GM19035 (cell line): Measurements from ENCODE around the gene ATXN1.
"Not testable (repeated sequence)": the region's sequence is repeated elsewhere in the genome, so short reads cannot be mapped to it uniquely, and the experiment has no call there.

Experiments
- ATAC-seq: cut with Tn5 transposase; IDR thresholded peaks from one replicate; pipeline ENCODE4 v1.9.1; 2021; ENCODE audit not compliant: unreplicated experiment

Gene ATXN1

DNA sequence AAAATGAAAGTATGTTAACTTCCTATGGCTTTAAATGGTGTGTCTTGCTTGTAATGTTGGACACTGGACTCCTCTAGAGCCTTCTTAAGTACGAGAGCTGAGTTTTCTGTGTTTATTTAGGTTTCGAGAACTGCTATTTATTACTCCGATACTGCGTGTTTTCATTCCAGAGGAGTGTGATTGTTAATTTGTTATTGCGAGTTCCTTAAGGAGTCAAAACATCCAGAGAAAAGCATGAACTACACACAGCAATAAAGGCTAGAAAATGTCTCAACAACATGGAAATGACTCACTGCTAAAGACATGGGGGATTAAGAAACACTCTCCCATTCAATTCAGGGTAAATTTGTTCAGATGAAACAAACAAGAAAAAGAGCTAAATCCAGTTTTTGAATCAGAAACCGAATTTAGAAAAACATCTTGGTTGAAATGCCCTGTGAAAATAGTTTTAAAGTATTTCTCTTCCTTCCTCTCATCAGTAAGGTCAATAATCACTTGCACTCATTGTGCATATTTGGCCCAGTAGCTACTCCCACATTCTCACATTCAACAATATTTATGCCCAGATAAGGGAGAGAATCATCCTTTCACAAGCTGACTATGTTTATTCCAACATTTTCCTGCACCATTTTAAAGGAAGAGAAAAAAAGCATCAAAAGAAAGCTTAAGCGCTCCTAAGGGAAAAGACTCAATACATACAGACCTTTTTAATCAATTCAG, 36.0 kb downstream of the ATXN1 start:
- ATAC-seq: no peak

DNA sequence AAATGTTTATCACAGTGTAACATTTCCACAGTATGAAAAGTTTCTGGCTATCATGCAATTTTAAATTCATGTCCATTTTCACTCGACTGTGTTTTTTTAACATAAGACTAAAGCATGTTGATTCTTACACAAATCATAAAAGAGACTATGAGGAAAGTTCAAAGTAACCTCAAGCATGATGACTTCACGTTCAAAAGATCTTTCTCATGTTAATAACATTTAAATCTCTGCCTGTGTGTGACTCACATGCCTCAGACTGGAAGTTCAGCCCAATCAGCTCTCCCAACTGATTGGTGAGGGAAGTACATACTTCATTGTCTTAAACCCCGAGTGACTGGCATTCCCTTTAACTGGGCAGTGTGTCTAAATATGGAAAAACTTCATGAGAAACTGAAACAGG, 37.4 kb downstream of the ATXN1 start:
- no peak for ATAC-seq

DNA sequence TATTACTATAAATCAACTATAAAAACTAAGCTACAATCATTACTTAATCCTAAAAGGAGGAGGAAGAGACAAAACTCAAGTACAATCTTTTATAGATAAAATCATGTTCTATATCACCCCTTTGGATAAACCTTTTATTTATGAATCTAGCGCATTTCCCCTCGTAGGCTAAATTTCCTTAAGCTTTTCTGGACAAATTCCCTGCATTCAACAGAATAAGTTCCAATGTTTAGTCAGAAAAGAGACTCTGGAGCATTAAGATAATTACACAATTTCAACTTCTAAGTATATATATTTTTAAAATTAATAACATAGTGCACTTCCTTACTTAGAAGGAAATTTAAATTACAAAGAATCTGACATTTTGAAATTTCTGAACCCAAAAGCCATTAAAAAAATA, 37.9 kb downstream of the ATXN1 start:
- ATAC-seq: no peak

DNA sequence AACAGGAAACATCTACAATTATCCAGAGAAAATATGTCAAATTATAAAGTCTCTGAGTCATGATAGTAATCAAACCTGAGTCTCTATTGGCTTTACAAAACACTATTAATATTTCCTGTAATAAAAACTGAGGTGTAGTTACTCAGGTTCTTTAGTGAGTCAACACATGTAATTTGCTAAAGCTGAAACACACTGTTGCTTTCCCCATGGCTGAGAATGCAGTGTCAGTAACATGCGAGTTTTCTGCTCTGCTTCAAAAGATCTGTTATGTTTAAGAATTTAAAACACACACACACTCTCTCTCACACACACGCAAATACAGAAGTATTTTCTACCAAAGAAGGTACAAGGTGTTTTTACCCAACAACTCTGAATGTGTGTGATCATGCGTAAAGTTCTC, 38.6 kb downstream of the ATXN1 start:
- no peak for ATAC-seq

DNA sequence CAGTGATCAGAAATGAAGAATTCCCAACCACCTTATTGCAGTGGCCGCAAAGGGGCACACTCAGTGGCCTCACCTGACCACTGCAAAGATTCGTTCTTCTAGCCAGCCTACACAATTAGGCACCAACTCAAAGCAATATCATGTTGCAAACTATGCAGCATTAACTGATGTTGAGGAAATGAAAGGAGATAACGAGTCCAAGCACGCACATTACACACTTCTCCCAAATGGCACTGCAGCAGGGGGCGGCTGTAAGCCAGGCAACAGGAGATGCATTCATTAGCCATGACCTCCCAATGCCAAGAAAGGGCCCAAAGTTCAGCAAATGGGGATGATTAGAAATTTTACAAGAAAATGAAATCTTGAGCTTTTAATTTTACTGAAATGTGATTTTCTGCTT, 39.3 kb downstream of the ATXN1 start:
- no peak for ATAC-seq

DNA sequence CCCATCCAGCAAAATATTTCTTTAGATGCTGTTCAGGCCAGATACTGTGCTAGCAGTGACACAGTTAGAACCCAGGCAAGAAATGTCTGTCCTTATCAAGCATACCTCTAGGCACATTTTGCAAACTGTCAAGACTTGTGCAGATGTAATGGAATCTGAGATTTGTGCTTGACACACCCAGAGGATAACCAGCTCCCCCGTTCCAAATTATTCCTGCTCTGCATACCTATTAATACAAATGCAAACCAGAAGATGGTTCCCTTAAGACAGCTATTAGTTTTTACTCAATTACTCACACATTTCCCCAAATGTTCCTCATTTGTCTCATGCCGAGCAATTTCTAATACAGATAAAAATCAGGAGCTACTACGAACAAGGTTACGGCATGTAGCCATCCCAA, 40.4 kb downstream of the ATXN1 start:
- no peak for ATAC-seq

DNA sequence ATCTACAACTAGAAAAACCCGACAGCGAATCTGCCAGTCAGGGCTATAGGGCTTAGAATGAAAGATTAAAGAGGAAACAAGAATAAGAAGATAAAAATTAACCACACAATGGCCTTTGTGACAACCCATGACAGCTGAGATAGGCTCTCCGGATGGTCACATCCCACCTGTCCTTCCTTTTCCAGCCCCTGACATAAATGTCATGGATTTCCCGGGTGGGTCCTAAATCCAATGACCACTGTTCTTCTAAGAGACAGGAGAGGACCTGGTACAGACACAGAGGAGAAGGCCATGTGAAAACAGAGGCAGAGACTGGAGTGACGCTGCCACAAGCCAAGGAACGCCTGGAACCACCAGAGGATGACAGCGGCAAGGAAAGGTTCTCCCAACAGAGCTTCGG, 41.8 kb downstream of the ATXN1 start:
- no peak for ATAC-seq

DNA sequence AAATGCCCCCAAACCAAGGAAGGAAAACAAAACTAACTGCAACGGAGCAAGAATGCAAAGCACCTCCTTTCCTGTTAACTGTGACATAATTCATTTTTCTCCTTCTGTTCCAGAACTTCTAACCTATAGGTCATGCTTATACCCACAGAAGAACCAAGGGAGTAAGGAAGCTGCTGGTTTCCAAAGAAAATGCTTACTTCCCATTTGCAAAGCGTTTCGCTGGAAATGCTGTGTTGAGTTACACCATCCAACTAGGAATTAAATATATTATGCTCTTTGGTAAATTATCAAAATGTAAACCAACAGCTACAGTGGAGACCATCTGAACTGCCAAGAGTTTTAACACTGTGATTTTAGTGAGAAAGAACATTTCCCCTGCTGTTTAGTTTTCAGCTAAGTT, 42.9 kb downstream of the ATXN1 start:
- ATAC-seq: no peak

DNA sequence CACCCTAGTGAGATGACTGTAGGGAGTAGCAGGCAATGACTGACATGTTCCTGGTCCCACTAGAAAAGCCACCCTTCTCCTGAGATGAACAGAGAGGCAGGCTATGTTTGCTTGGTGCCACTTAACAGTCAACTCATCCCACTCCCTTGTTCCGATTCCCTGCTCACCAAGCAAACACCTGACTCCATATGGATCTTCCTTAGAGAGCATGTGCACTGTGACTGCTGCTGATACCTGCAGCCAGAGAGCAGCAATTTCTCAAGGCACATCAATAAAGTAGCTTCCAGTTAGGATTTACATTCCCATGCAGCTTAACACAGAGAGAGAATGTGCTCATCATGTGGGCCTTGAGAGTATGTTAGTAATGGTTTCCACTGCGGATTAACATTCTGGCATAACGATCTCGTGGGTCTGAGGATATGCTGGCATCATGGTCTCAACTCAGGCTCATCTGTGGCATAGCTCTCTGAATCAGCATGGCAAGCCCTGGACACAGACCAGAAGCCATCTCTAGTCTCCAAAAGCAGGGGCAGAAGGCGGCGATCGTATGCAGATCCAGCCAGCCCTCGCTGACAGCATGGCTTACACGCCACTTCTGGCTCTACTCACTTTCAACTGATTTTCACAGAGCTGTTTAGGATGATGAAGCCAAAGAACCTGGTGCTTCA, 43.9 kb downstream of the ATXN1 start:
- ATAC-seq: no peak

DNA sequence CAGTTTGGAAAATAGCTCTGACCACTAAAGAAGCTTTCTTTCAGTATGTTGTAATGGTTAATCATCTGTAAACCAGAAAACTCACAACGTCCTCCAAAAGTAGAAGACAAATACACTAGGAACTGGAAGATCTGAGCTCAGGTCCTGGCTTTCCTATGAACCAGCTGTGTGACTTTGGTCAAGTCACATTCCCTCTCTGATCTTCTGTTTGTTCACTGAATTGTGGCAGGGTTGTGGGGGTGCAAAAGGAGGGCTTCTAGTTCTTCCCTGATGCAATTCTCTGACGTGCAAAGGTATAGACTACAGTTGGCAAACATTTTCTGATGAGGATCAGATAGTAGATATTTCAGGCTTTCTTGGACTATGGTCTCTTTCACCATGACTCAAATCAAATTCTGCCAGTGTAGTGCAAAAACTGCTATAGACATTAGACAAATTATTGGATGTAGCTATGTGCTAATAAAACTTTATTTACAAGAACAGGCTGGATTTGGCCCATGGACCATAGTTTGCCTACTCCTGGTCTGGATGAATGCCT, 44.9 kb downstream of the ATXN1 start:
- no peak for ATAC-seq

DNA sequence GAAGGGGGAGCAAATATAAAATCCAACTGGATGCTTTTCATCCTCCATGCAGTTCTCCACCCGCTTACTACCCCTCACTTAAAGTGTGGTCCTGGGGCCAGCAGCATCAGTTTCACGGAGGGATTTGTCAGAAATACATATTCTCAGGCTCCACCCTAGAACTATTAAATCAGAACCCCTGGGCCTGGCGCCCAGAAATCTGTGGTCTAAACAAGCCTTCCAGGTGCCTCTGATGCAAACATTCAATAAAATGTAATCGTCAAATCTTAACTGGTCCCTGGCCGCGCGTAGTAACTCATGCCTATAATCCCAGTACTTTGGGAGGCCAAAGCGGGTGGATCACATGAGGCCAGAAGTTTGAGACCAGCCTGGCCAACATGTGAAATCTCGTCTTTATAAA, 47.7 kb downstream of the ATXN1 start:
- ATAC-seq: no peak

DNA sequence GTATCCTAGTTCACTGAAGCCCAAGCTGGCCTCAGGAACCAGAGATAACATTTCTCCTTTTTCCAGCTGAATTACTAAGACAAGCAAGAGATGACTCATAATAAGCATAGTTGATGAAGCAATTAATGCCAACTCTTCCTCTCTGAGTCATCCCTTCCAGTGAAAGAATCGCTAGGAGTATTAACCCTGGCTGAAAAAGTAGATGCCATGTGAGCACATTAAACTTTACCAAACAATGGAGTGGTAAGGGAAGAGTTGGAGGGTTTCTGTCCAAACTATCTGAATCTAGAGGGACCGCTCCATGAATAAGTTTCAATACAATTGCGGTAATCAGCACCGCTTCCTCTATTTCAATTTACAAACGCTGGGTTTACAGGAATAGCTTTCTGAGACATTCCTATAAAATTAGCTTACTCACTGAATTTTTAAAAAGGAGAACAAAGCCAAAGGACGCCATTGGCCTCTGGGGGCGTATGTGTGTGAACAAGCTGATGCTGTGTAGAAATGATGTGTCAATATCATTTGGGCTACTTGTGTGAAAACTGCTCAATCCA, 48.3 kb downstream of the ATXN1 start:
- ATAC-seq: peak; percentile 45

DNA sequence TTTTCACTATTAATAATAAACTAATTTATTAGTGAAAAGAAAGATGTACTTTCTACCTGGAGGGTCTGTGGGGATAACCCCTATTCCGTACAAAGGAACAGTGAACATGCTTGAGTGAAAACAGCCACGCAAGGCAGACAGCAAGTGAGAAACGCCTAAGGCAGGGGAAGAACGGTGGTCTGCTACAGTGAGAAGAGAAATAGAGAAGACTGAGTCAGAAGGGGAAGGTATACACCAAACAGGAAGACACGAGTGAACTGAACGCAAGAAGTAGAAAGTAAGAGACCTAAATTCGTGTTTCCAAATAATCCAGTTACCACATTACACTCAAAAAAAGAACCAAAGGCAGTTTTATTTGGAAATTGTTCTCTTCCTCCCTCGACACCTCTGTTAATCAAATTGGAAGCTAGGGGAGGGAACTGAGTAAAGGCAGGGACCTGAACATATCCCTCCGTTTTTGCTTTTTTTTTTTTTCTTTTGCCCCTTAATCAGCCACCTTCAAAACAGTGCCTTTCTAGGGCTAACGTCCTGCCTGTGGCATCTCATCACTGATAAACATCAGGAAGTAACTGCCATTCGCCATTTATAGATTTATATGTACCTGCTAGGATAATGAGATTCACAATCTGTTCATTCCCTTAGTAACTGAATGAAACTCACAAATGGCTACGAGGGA, 48.9 kb downstream of the ATXN1 start:
- peak; percentile 79 for ATAC-seq

DNA sequence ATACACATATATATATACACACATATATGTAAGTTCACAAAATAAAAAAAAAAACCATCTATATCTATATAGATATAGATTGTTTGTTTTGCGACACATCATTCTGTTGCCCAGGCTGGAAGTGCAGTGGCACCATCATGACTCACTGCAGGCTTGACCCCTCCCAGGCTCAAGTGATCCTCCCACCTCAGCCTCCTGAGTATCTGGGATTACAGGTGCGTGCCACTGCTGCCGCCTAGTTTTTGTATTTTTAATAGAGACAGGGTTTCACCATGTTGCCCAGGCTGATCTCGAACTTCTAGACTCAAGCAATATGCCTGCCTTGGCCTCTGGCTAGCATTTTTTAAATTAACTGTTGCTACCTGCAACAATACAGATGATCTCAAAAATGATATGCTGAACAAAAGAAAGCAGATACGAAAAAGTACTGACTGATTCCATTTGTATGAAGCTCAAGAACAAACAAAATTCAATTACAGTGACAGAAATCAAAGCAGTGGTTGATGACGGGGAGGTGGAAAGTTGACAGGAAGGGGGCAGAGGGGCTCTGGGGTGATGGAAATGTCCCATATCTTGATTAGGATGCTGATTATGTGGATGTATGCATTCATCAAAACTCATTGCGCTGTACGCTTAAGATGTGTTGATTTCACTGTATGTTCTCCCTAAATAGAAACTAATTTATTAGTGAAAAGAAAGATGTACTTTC, 49.6 kb downstream of the ATXN1 start:
- ATAC-seq: no peak

DNA sequence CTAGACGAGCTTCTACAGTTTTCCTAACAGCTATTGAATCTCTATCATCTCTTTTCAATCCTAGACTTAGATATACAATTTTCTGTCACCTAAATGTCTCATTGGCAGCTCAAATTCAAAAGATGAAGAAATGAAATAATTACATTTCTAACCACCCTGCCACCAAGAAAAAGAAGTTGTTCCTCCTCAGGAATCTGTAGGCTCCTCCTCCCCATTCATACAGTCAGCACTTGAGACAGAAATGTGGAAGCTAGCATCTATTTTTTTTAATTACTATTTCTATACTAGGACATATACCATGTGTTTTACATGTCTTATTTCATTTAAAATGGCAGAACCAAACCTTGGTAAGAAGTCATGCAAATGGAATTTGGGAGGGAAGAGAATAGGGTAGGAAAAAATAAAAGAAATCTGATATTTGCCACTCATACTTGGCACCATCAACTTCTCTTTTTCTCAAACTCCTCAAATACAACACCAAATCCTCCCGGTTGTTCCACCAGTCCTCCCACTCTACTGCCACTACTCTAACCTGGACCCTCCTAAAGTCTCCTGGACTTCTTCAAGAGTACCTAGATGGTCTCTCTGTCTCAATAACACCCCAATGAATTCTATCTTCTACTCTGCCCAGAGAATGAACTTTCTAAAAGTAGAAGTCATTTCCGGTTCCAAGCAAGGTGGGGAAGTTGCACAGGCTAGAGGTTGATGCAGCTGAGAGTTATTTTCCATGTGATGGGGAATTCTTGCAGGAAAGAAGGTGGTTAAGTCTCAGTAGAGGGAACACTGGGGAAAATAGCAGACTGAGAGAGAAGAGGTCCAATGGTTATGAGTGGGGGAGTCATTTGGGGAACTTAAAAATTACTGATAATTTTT, 54.1 kb downstream of the ATXN1 start:
- no peak for ATAC-seq

DNA sequence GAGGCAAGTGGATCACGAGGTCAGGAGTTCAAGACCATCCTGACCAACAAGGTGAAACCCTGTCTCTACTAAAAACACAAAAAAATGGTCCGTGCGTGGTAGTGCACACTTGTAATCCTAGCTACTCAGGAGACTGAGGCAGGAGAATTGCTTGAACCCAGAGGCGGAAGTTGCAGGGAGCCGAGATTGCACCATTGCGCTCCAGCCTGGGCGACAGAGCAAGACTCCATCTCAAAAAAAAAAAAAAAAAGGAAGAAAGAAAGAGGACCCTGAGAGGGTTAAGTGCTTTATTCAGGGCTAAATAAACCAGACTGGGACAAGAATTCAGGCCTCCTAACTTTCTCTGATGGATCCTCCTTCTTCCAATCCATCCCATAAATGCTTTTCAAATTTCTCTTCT, 54.8 kb downstream of the ATXN1 start:
- not testable (repeated sequence) for ATAC-seq

DNA sequence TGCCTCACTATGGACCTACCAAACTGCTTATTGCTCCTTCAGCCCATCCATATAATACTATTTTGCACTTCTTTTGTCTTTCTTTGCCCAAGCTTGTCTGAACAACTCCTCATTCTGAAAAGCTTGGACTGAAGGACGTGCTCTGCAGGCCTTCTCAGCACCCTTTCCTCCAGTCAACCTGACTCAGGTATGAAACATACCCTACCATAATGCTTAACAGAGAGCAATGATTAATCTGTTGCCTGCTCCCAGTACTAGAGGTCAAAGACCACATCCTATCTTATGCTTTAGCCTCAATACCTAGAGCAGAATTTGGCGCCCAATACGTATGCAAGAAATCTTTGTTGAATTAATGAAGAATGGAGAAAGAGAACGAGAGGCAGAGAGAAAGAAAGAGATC, 55.2 kb downstream of the ATXN1 start:
- ATAC-seq: no peak

DNA sequence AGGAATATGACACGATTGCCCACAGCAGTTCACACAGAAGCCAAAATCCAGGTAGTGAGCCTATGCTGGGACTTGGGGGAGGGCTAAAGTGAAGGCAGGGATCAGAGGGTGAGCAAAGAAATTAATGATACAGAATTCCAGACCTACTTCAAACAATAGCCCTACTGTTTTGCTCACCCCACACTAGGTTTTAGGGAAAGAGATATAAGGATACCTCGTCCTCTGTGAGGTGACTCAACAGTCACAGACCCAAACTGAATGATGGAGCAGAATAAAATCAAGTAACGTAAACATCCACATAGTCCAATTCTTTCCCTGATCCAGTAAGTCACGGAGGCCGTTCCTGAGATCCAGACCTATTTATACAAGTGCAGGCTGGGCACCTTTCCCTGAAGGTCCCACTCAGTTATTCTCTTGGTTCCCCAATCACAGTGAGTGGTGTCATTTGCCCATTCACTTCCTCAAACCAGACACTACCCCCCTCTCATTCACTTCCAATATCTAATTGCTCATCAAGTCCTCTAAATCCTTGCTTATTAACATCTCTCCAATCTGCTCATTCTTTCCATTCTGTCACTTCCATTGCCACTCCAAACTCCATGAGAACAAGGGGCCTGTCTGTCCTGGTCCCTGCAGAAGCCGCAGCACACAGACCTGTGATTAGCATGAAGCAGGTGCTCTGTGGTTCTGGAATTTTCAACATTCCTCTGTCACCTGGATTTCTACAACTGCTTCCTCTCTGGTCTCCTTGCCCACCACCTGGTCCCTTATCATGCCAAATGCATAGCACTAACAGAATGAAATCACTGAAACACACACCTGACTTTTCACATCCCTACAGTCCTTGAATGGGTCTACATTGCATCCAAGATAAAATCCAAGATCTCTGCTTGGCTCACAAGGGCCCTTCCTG, 55.9 kb downstream of the ATXN1 start:
- no peak for ATAC-seq

DNA sequence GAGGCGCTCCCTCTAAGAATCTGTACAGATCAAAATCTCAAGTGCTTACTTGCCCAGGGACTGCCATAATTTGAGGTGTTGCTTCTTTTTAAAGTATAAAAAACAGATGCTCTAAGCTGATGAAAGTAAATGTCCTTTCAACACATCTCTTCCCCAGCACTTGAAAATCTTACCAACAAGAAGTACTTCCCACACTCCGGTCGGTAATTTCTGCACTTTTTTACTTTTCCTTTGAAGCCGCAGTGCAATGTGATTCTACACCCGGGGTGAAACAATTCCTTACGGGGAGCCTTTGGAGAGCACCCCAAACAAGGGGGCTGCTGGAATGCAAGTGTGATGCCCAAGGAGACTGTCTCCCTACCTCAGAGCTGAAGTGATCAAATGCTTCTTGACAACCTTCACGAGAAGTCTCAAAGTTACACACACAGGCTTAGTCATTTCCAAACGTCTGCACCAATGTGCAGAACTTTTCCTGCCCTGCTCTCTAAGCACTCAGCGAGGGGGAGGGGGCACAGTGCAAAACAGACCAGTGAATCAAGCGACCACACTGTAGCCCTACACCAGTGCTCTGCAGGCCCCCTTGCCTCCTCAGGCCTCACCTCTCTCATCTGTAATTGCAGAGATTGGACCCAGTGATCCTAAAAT, 56.7 kb downstream of the ATXN1 start:
- no peak for ATAC-seq
